Retinal pigment epithelial cell (primary cell): ENCODE measurements around the gene CISTR.

ENCODE experiments used
- DNase-seq: peaks from one replicate; pipeline ENCODE4 v3.0.0-alpha.2; 2010; ENCODE audit warnings: low read depth
- H3K4me3 ChIP-seq: 2 replicates; pipeline ENCODE4 v1.5.1; 2011; ENCODE audit warnings: mild to moderate bottlenecking, low read length, control low read depth, moderate library complexity
- CTCF ChIP-seq: conservative IDR thresholded peaks from 2 replicates; pipeline ENCODE4 v1.5.1; 2011; ENCODE audit warnings: low read depth, low read length, control low read depth, inconsistent platforms

Gene CISTR

GRCh38 chr12:53737093-53737808 lies 14.5 kb downstream of the CISTR start:
- no peak for TF ChIP-seq CTCF
- no peak overlapping the region for H3K4me3 ChIP-seq
- DNase-seq: no peak

GRCh38 chr12:53736592-53736991 lies 15.2 kb downstream of the CISTR start:
- no peak for DNase-seq
- H3K4me3 ChIP-seq: no peak overlapping the region
- TF ChIP-seq CTCF: no peak

GRCh38 chr12:53735556-53735955 lies 16.2 kb downstream of the CISTR start:
- H3K4me3 ChIP-seq: no peak overlapping the region
- TF ChIP-seq CTCF: no peak
- no peak for DNase-seq

GRCh38 chr12:53734425-53734824 lies 17.4 kb downstream of the CISTR start:
- no peak for DNase-seq
- no peak for TF ChIP-seq CTCF

GRCh38 chr12:53733807-53734200 lies 18.0 kb downstream of the CISTR start:
- no peak for TF ChIP-seq CTCF
- DNase-seq: no peak
- H3K4me3 ChIP-seq: no peak overlapping the region

More at GRCh38 chr12:53734425-53734824, 17.4 kb downstream of the CISTR start:
- no peak overlapping the region for H3K4me3 ChIP-seq

- TF ChIP-seq CTCF: no peak
- H3K4me3 ChIP-seq: no peak overlapping the region
- DNase-seq: no peak
These were observed 18.6 kb downstream of the CISTR start for GRCh38 chr12:53733051-53733806.

- no peak overlapping the region for H3K4me3 ChIP-seq
- no peak for DNase-seq
- no peak for TF ChIP-seq CTCF
These were observed 22.1 kb downstream of the CISTR start for GRCh38 chr12:53729644-53730043.
